Testis (tissue), 3 donors: ENCODE results near the gene MLLT10. TPM values are rescaled to one million over a fixed set of nuclear protein-coding genes. Genes with fewer than 3 reads are reported as not detected.

Experiments used
- DNase-seq: peaks from one replicate; pipeline ENCODE4 v3.0.0-alpha.2; 2019
- H3K27ac ChIP-seq, 2 donors: fragments of 200-600 bp; sonication (generic); one replicate each; pipeline ENCODE4 v1.5.1; 2019
- H3K27me3 ChIP-seq: fragments of 200-600 bp; sonication (generic); one replicate; pipeline ENCODE4 v1.5.1; 2019
- H3K36me3 ChIP-seq: fragments of 200-600 bp; sonication (generic); one replicate; pipeline ENCODE4 v1.5.1; 2017; ENCODE audit warnings: low read depth; ENCODE audit errors: missing control alignments
- H3K4me1 ChIP-seq: fragments of 200-600 bp; sonication (generic); one replicate; pipeline ENCODE4 v1.5.1; 2019
- H3K4me3 ChIP-seq, 2 donors: fragments of 200-600 bp; sonication (generic); one replicate each; pipeline ENCODE4 v1.5.1; 2017 to 2019
- H3K9me3 ChIP-seq: fragments of 200-600 bp; sonication (generic); one replicate; pipeline ENCODE4 v1.5.1; 2017
- POLR2A ChIP-seq: fragments of 450-650 bp; IDR thresholded peaks from one replicate; pipeline ENCODE4 v1.6.1; 2017; ENCODE audit warnings: antibody characterized with exemption, mild to moderate bottlenecking, moderate library complexity
- WGBS, 2 donors: methylation state at CpG; one replicate each; pipeline ENCODE4 v1.1.5; 2018; 5-methylcytosine and 5-hydroxymethylcytosine counted together
- intact Hi-C: fragments of 100-400 bp; cut with DNase I; formaldehyde crosslinking; loops from one replicate; pipeline ENCODE4 v1.15.1; 2023; ENCODE audit warnings: low total_unique reads
- polyA plus RNA-seq: library from polyadenylated mRNA; stranded (reverse); fragments of 350-450 nt; fragmentation: Illumina TruSeq; extraction: RNeasy Lipid Tissue Mini Kit (QIAGEN cat#74804); gene quantifications from one replicate; pipeline ENCODE4 v1.2.3, GENCODE V29; 2014; ENCODE audit warnings: low read depth, low replicate concordance; ENCODE audit not compliant: insufficient read depth
- total RNA-seq, 2 donors: library from RNA; depleted of rRNA; stranded (reverse); fragments of >200 nt; gene quantifications; one replicate each; pipeline ENCODE4 v1.2.3, GENCODE V29; 2016
- TF ChIP-seq, protein P1 (sequence below), 3 experiments: fragments of 450-650 bp in 2 of 3; fragments of 200-600 bp in 1 of 3; sonication (generic) in 1 of 3; IDR thresholded peaks; one replicate each; pipeline ENCODE4 v1.5.1; 2016 to 2019; ENCODE audit warnings: antibody characterized with exemption in 3 of 3, mild to moderate bottlenecking in 2 of 3, moderate library complexity in 1 of 3

MLLT10 gene
- total and polyA plus RNA-seq, 3 donors from 2014 or later, result 130 to 243 (median 144) TPM

DNA sequence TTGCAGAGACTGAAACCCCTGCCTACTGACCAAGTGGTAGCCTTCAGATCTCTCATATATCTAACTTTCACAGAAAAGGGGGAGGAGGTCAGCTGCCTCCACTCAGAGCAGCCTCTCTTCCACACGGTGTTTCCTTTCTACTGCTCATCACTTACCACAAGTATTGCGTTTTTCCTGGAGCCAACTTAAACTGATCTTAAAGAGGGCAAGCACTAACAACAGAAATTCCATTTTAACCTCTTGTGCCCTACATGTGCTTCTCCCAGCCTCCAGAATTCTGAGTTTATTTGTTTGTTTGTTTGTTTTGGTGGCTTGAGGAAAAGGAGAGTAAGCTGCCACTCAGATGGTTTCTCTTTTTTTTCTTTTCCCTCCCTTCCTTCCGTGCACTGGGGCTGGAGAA lies 27.7 kb upstream of the MLLT10 start:
- intact Hi-C loops, result no loop called here
- Histone ChIP-seq H3K27me3 (no peaks in the 10 kb centered on the region), H3K27ac (no peak overlapping the region), H3K4me3 (no peak overlapping the region), H3K4me1 (peaks cover 7% of the 10 kb centered on the region), H3K36me3 (no peaks in the 10 kb centered on the region), H3K9me3 (no peaks in the 10 kb centered on the region)
- TF ChIP-seq, protein P1, sequence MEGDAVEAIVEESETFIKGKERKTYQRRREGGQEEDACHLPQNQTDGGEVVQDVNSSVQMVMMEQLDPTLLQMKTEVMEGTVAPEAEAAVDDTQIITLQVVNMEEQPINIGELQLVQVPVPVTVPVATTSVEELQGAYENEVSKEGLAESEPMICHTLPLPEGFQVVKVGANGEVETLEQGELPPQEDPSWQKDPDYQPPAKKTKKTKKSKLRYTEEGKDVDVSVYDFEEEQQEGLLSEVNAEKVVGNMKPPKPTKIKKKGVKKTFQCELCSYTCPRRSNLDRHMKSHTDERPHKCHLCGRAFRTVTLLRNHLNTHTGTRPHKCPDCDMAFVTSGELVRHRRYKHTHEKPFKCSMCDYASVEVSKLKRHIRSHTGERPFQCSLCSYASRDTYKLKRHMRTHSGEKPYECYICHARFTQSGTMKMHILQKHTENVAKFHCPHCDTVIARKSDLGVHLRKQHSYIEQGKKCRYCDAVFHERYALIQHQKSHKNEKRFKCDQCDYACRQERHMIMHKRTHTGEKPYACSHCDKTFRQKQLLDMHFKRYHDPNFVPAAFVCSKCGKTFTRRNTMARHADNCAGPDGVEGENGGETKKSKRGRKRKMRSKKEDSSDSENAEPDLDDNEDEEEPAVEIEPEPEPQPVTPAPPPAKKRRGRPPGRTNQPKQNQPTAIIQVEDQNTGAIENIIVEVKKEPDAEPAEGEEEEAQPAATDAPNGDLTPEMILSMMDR (IDR thresholded peaks at IDR 0.05), result no peak
- no peak for TF ChIP-seq POLR2A
- WGBS, 2 donors, result 69 to 76% methylated on average over 3 of the region's 3 CpGs
- DNase-seq, result no peak

DNA sequence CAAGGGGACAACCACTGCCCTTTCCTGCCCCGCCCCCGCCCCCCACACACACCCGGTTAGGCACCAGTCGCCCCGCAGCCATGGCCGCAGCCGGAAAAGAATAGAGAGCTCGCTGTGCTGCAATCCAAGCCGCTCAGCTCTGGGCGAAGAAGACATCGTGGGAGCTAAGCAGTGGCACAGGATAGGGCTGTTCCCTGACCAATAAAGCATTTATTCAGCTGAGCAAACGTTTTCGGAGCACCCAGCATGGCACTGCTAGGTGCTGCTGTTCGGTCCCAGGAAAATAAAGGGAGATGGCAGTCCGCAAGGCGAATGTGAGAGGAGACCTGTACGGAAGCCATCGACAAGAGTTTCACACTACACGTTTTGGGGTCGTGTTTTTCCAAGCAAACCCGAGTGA lies 26.9 kb upstream of the MLLT10 start:
- Histone ChIP-seq H3K9me3 (no peaks in the 10 kb centered on the region), H3K27ac (no peak overlapping the region), H3K4me1 (peaks cover 7% of the 10 kb centered on the region), H3K27me3 (no peaks in the 10 kb centered on the region), H3K4me3 (no peak overlapping the region), H3K36me3 (no peaks in the 10 kb centered on the region)
- TF ChIP-seq, protein P1 (IDR thresholded peaks at IDR 0.05), result no peak
- no peak for TF ChIP-seq POLR2A
- 66 to 70% methylated on average over 21 of the region's 21 CpGs for WGBS, 2 donors
- intact Hi-C loops, result no loop called here
- no peak for DNase-seq

DNA sequence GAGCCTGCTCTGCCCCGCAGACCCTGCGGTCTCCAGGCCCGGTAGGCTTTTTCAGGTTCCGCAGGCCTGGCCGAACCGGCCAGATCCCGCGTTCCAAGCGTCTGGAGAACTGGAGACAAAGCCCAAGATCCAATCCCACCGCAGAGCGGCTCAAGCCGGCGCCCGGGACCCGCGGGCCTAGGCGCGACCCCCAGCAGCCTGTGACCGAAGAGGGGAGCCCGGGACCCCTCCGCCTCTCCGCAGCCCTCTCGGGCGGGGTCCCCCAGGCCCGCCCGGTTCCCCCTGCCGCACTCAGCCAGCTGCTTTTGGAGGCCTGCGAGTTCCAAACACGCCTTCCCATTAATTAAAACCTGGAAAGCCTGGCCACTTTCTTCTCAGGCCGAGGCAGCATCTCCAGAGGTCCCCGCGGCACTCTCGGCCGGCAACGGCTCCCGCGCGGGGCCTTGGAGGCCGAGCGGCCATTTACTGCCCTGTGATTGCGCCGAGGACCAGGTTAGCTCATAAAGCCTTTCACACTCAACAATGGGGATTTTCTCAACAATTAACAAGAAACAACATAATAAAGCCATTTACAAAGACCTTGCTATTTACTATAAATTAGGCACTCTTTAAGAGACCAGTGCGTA lies 25.2 kb upstream of the MLLT10 start:
- 53 to 70% methylated on average over 35 to 36 of the region's 43 CpGs for WGBS, 2 donors
- Histone ChIP-seq H3K9me3 (no peaks in the 10 kb centered on the region), H3K4me1 (peaks cover 7% of the 10 kb centered on the region), H3K36me3 (no peaks in the 10 kb centered on the region), H3K27ac (no peak overlapping the region), H3K4me3 (peak overlapping the region in 1 of 2 donors; percentile 70), H3K27me3 (no peaks in the 10 kb centered on the region)
- TF ChIP-seq POLR2A, result no peak
- TF ChIP-seq, protein P1 (IDR thresholded peaks at IDR 0.05), result no peak
- no peak for DNase-seq
- intact Hi-C loops, result no loop called here

DNA sequence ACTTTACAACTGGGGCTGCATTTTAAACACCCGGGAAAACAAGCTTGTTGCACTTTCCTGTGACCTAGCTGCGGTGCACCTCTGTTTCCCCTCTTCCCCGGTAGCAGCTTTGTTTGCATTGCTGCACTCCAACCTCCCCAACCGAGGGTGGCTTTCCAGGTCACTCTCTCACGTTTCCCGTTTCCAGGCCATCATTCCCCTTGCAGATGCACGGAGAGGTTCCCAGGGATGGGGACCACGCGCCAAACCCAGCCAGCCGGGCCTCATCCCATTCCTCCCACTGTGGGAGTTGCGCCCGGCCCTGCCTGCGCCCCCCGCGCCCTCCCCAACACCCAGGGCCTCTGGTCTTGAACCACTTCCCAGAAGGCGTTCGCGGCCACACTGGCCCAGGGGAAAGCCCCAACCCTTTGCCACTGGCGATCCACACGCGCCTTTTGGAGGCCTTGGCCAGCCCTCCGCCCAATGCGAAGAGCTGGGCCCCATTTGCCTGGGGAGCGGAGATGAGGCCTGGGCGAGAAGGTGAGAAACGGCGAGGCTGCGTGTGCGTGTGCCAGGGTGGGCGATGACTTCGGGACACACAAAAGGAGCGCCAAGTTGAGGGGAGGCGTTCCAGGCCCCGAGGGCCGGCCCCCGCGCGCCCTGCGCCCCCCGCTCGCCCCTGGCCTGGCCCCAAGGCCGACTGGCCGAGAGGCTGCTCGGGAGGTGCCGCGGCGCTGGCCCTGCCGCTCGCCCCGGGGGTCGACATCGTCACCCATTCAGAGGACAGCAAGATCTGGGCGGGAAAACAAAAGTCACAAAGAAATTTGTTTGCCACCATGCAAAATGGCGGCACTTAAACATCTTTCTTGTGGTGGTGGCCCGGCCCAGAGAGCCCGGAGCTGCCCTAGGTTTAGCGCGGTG lies 24.4 kb upstream of the MLLT10 start:
- Histone ChIP-seq H3K27me3 (no peaks in the 10 kb centered on the region), H3K27ac (peak overlapping the region; percentile 24 to 59), H3K9me3 (no peaks in the 10 kb centered on the region), H3K36me3 (no peaks in the 10 kb centered on the region), H3K4me1 (peaks cover 7% of the 10 kb centered on the region), H3K4me3 (peak overlapping the region; percentile 53 to 70)
- DNase-seq, result no peak
- no peak for TF ChIP-seq POLR2A
- TF ChIP-seq, protein P1 (IDR thresholded peaks at IDR 0.05), result no peak
- 32 to 46% methylated on average over 29 to 58 of the region's 58 CpGs for WGBS, 2 donors
- intact Hi-C loops, result no loop called here
